ENCODE results near the gene CDH22.

CDH22 gene

GRCh38 chr20:46296526-46297250 lies 11.6 kb downstream of the CDH22 start:
- ATAC-seq (ENCODE audit: low read depth) (no peak), DNase-seq (ENCODE audit: low spot score) (no peak)
- Histone ChIP-seq H3K4me3 (ENCODE audit: severe bottlenecking) (no peak overlapping the region), H3K9me3 (ENCODE audit: severe bottlenecking) (no peaks in the 10 kb centered on the region), H3K27ac (ENCODE audit: poor library complexity, severe bottlenecking) (no peak overlapping the region), H3K4me1 (ENCODE audit: insufficient read depth, poor library complexity, severe bottlenecking) (no peaks in the 10 kb centered on the region), H3K36me3 (ENCODE audit: low read depth) (no peaks in the 10 kb centered on the region), H3K27me3 (ENCODE audit: insufficient read depth, poor library complexity, severe bottlenecking) (peaks cover 34% of the 10 kb centered on the region)
- TF ChIP-seq CTCF (IDR thresholded peaks at IDR 0.05; ENCODE audit: poor library complexity, severe bottlenecking): no peak

- DNase-seq (ENCODE audit: low spot score): no peak
- Histone ChIP-seq H3K27ac (ENCODE audit: poor library complexity, severe bottlenecking) (no peak overlapping the region), H3K36me3 (ENCODE audit: low read depth) (no peaks in the 10 kb centered on the region), H3K4me3 (ENCODE audit: severe bottlenecking) (no peak overlapping the region), H3K4me1 (ENCODE audit: insufficient read depth, poor library complexity, severe bottlenecking) (no peaks in the 10 kb centered on the region), H3K27me3 (ENCODE audit: insufficient read depth, poor library complexity, severe bottlenecking) (peaks cover 34% of the 10 kb centered on the region), H3K9me3 (ENCODE audit: severe bottlenecking) (no peaks in the 10 kb centered on the region)
- peak; percentile 56 for ATAC-seq (ENCODE audit: low read depth)
- no peak for TF ChIP-seq CTCF (IDR thresholded peaks at IDR 0.05; ENCODE audit: poor library complexity, severe bottlenecking)
Observed at GRCh38 chr20:46293084-46293483, 15.2 kb downstream of the CDH22 start.

GRCh38 chr20:46291401-46291800 lies 16.9 kb downstream of the CDH22 start:
- Histone ChIP-seq H3K4me3 (ENCODE audit: severe bottlenecking) (no peak overlapping the region), H3K36me3 (ENCODE audit: low read depth) (no peaks in the 10 kb centered on the region), H3K27ac (ENCODE audit: poor library complexity, severe bottlenecking) (no peak overlapping the region), H3K27me3 (ENCODE audit: insufficient read depth, poor library complexity, severe bottlenecking) (peaks cover 25% of the 10 kb centered on the region), H3K4me1 (ENCODE audit: insufficient read depth, poor library complexity, severe bottlenecking) (no peaks in the 10 kb centered on the region), H3K9me3 (ENCODE audit: severe bottlenecking) (no peaks in the 10 kb centered on the region)
- DNase-seq (ENCODE audit: low spot score) (no peak), ATAC-seq (ENCODE audit: low read depth) (no peak)
- TF ChIP-seq CTCF (IDR thresholded peaks at IDR 0.05; ENCODE audit: poor library complexity, severe bottlenecking): no peak

- no peak; the same call in 2 of the 3 replicates for ATAC-seq (ENCODE audit: low read depth)
- H3K4me1 ChIP-seq (ENCODE audit: insufficient read depth, poor library complexity, severe bottlenecking): no peaks in the 10 kb centered on the region
- TF ChIP-seq CTCF (IDR thresholded peaks at IDR 0.05; ENCODE audit: poor library complexity, severe bottlenecking): no peak
- no peaks in the 10 kb centered on the region for H3K9me3 ChIP-seq (ENCODE audit: severe bottlenecking)
- no peak for DNase-seq (ENCODE audit: low spot score)
- peaks cover 6% of the 10 kb centered on the region for H3K27me3 ChIP-seq (ENCODE audit: insufficient read depth, poor library complexity, severe bottlenecking)
- no peak overlapping the region for H3K4me3 ChIP-seq (ENCODE audit: severe bottlenecking)
- H3K27ac ChIP-seq (ENCODE audit: poor library complexity, severe bottlenecking): no peak overlapping the region
- H3K36me3 ChIP-seq (ENCODE audit: low read depth): no peaks in the 10 kb centered on the region
Observed at GRCh38 chr20:46289432-46289831, 18.9 kb downstream of the CDH22 start.

GRCh38 chr20:46286977-46287376 lies 21.3 kb downstream of the CDH22 start:
- DNase-seq (ENCODE audit: low spot score) (no peak), ATAC-seq (ENCODE audit: low read depth) (no peak)
- no peaks in the 10 kb centered on the region for H3K9me3 ChIP-seq (ENCODE audit: severe bottlenecking)
- no peak overlapping the region for H3K4me3 ChIP-seq (ENCODE audit: severe bottlenecking)
- no peak overlapping the region for H3K27ac ChIP-seq (ENCODE audit: poor library complexity, severe bottlenecking)
- no peaks in the 10 kb centered on the region for H3K36me3 ChIP-seq (ENCODE audit: low read depth)
- H3K27me3 ChIP-seq (ENCODE audit: insufficient read depth, poor library complexity, severe bottlenecking): no peaks in the 10 kb centered on the region
- no peak for TF ChIP-seq CTCF (IDR thresholded peaks at IDR 0.05; ENCODE audit: poor library complexity, severe bottlenecking)
- no peaks in the 10 kb centered on the region for H3K4me1 ChIP-seq (ENCODE audit: insufficient read depth, poor library complexity, severe bottlenecking)
